Endothelial cell of umbilical vein (primary cell): ENCODE measurements around the gene IGFBP3. TPM values are rescaled to one million over a fixed set of nuclear protein-coding genes. Genes with fewer than 3 reads are reported as not detected.

Experiments
- BruUV-seq: library from RNA; stranded (reverse); fragments of 400-500 nt; replicated peaks from 2 replicates; lab custom pipeline; 2021; lab: Mats Ljungman, UMichigan
- CTCF ChIA-PET: fragments of 300-600, 350-600 bp; sonication (Branson Sonifier 250); formaldehyde crosslinking; loops from one replicate; lab custom pipeline; 2021; ENCODE audit warnings: antibody characterized with exemption, inconsistent platforms; lab: Charles Lee
- POLR2A ChIA-PET: fragments of 300-600, 350-600 bp; sonication (Branson Sonifier 250); formaldehyde crosslinking; loops from one replicate; lab custom pipeline; 2021; ENCODE audit warnings: antibody characterized with exemption, inconsistent platforms; lab: Charles Lee
- DNase-seq: peaks from one replicate; pipeline ENCODE4 v3.0.0-alpha.2; 2011; ENCODE audit warnings: low read depth, low spot score
- FAIRE-seq: peaks from 2 replicates; lab custom pipeline; 2011; peaks lifted over from hg19 to GRCh38; lab: Jason Lieb, UNC
- H2AFZ ChIP-seq: 2 replicates; pipeline ENCODE4 v1.6.0; 2012; ENCODE audit warnings: low read depth, low read length, control low read depth, inconsistent platforms
- H3K27ac ChIP-seq: 2 replicates; pipeline ENCODE4 v1.5.1; 2011; ENCODE audit warnings: low read depth, mild to moderate bottlenecking, control low read depth, low read length, moderate library complexity; ENCODE audit not compliant: insufficient read depth
- H3K27me3 ChIP-seq, 2 experiments: 2 replicates each; pipeline versions ENCODE4 v1.6.0 to v1.6.1; 2011; ENCODE audit warnings: low read length in 2 of 2, mixed read lengths in 1 of 2; ENCODE audit not compliant: control insufficient read depth in 2 of 2, insufficient read depth in 2 of 2
- H3K36me3 ChIP-seq, 2 experiments: 2 replicates in 1 of 2; 3 replicates in 1 of 2; pipeline ENCODE4 v1.5.1; 2011; ENCODE audit warnings: low read length in 2 of 2, mild to moderate bottlenecking in 1 of 2, moderate library complexity in 1 of 2; ENCODE audit not compliant: control insufficient read depth in 2 of 2, insufficient read depth in 2 of 2; ENCODE audit errors: extremely low read depth in 1 of 2
- H3K4me1 ChIP-seq: 3 replicates; pipeline ENCODE4 v1.5.1; 2011; ENCODE audit warnings: mild to moderate bottlenecking, low read length; ENCODE audit not compliant: control insufficient read depth, insufficient read depth; ENCODE audit errors: extremely low read depth
- H3K4me2 ChIP-seq: 2 replicates; pipeline ENCODE4 v1.6.1; 2011; ENCODE audit warnings: low read length, control low read depth, mixed read lengths; ENCODE audit not compliant: insufficient read depth
- H3K4me3 ChIP-seq, 3 experiments: fragments of 200-600 bp in 1 of 3; sonication (generic), shearing (Covaris generic) in 1 of 3; replicated peaks in 1 of 3; 2 replicates each; pipeline ENCODE4 v1.5.1; 2011 to 2016; ENCODE audit warnings: control low read depth in 3 of 3, low read length in 3 of 3, mild to moderate bottlenecking in 2 of 3, inconsistent platforms in 1 of 3, low read depth in 1 of 3, moderate library complexity in 1 of 3; ENCODE audit not compliant: insufficient read depth in 1 of 3
- H3K79me2 ChIP-seq: 2 replicates; pipeline ENCODE4 v1.6.0; 2012; ENCODE audit warnings: low read length, inconsistent platforms; ENCODE audit not compliant: control insufficient read depth, insufficient read depth
- H3K9ac ChIP-seq: replicated peaks from 2 replicates; pipeline ENCODE3; 2011; ENCODE audit warnings: low read length, control low read depth; ENCODE audit not compliant: insufficient read depth; ENCODE audit errors: extremely low read depth
- H3K9me1 ChIP-seq: replicated peaks from 3 replicates; pipeline ENCODE4 v1.6.0; 2011; ENCODE audit warnings: mild to moderate bottlenecking, low read length; ENCODE audit not compliant: control insufficient read depth, insufficient read depth; ENCODE audit errors: extremely low read depth
- H3K9me3 ChIP-seq: replicated peaks from 2 replicates; pipeline ENCODE4 v1.5.1; 2012; ENCODE audit warnings: low read length, inconsistent platforms; ENCODE audit not compliant: control insufficient read depth, insufficient read depth
- H4K20me1 ChIP-seq: replicated peaks from 2 replicates; pipeline ENCODE3; 2011; ENCODE audit warnings: mild to moderate bottlenecking, low read length; ENCODE audit not compliant: control insufficient read depth, insufficient read depth; ENCODE audit errors: extremely low read depth
- EZH2 ChIP-seq: IDR thresholded peaks from 2 replicates; pipeline ENCODE4 v1.6.1; 2012; ENCODE audit warnings: borderline replicate concordance, low read depth, mild to moderate bottlenecking, moderate library complexity, low read length, inconsistent platforms; ENCODE audit not compliant: severe bottlenecking
- FOS ChIP-seq: IDR thresholded peaks from 2 replicates; pipeline ENCODE4 v1.6.1; 2011; ENCODE audit warnings: mild to moderate bottlenecking, low read length, moderate library complexity, borderline replicate concordance; ENCODE audit not compliant: insufficient read depth
- GATA2 ChIP-seq: IDR thresholded peaks from 2 replicates; pipeline ENCODE4 v1.7.0; 2011; ENCODE audit warnings: low read depth, mild to moderate bottlenecking, moderate library complexity, mixed read lengths, low read length; ENCODE audit not compliant: insufficient read length, insufficient read depth
- JUN ChIP-seq: IDR thresholded peaks from 2 replicates; pipeline ENCODE4 v1.6.1; 2011; ENCODE audit warnings: borderline replicate concordance, low read depth; ENCODE audit not compliant: insufficient read length, insufficient read depth
- MYC ChIP-seq: IDR thresholded peaks from one replicate; pipeline ENCODE4 v1.6.1; 2011; ENCODE audit warnings: mild to moderate bottlenecking, low read depth, low read length
- POLR2A ChIP-seq: IDR thresholded peaks from 2 replicates; pipeline ENCODE4 v1.6.1; 2012; ENCODE audit warnings: low read depth, mild to moderate bottlenecking, control low read depth, low read length
- POLR2AphosphoS5 ChIP-seq: IDR thresholded peaks from 2 replicates; pipeline ENCODE4 v1.6.1; 2012; ENCODE audit warnings: low read depth, mild to moderate bottlenecking, control low read depth, low read length, moderate library complexity; ENCODE audit not compliant: insufficient read depth
- dilution Hi-C: fragments of 300-500 bp; cut with MboI; formaldehyde crosslinking; loops from one replicate; pipeline ENCODE4 v1.15.0; 2019; ENCODE audit warnings: low sequenced_read_pairs; ENCODE audit not compliant: extremely low pct_ligation_motif_present
- intact Hi-C: fragments of 100-400 bp; cut with micrococcal nuclease; formaldehyde crosslinking; loops from one replicate; pipeline ENCODE4 v1.10.0; 2022
- polyA plus RNA-seq, 4 experiments: library from polyadenylated mRNA; depleted of rRNA in 3 of 4; stranded (reverse) in 3 of 4; unstranded in 1 of 4; fragments of >200 nt; gene quantifications; 2 replicates each; pipeline versions ENCODE4 v1.2.1 to v1.2.3, GENCODE V29; 2011 to 2012; ENCODE audit warnings: missing spikeins in 1 of 4
- total RNA-seq: library from RNA; stranded (reverse); gene quantifications from 2 replicates; pipeline ENCODE4 v1.2.3, GENCODE V29; 2021
- TF ChIP-seq, protein P1 (sequence below), 2 donors: IDR thresholded peaks; 1 replicate in 1 of 2; 2 replicates in 1 of 2; pipeline ENCODE4 v1.5.1; 2011; ENCODE audit warnings: low read length in 2 of 2, mild to moderate bottlenecking in 2 of 2, moderate library complexity in 2 of 2, control low read depth in 1 of 2, inconsistent platforms in 1 of 2, low read depth in 1 of 2; ENCODE audit not compliant: insufficient read depth in 1 of 2; ENCODE audit errors: extremely low read depth in 1 of 2
- TF ChIP-seq, protein P2 (sequence below): IDR thresholded peaks from 2 replicates; pipeline ENCODE4 v1.6.1; 2011; ENCODE audit not compliant: insufficient read depth, insufficient read length

Gene IGFBP3
- total and polyA plus RNA-seq, 2 donors (not counting 3 experiments of a cell fraction or from before 2014, with no cell fraction given) = 3.4 to 10.1 TPM

DNA sequence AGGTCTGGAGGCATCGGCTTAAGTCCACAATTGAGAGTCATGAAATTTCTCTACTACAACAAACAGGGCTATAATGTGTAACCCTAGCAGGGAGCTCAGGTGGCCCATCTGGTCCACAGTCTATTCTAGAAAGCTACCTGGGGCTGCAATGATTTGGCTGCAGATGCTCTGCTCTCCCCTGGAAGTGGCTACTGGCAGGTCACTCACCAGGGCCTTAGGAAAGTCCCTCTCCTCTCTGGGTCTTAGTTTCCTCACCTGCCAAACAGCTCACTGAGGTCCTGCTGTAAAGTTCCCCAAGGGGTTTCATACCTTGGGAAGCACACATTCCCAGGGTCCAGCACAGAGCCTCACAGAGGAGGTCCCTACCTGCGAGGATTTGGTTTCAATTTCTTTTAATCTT, 2.5 kb downstream of the IGFBP3 start:
- no TSS peak for BruUV-seq
- TF ChIP-seq EZH2 = no peak
- TF ChIP-seq, protein P1, sequence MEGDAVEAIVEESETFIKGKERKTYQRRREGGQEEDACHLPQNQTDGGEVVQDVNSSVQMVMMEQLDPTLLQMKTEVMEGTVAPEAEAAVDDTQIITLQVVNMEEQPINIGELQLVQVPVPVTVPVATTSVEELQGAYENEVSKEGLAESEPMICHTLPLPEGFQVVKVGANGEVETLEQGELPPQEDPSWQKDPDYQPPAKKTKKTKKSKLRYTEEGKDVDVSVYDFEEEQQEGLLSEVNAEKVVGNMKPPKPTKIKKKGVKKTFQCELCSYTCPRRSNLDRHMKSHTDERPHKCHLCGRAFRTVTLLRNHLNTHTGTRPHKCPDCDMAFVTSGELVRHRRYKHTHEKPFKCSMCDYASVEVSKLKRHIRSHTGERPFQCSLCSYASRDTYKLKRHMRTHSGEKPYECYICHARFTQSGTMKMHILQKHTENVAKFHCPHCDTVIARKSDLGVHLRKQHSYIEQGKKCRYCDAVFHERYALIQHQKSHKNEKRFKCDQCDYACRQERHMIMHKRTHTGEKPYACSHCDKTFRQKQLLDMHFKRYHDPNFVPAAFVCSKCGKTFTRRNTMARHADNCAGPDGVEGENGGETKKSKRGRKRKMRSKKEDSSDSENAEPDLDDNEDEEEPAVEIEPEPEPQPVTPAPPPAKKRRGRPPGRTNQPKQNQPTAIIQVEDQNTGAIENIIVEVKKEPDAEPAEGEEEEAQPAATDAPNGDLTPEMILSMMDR (IDR thresholded peaks at IDR 0.05; ENCODE audit: extremely low read depth in 1 of 2, insufficient read depth in 1 of 2, low read depth in 1 of 2, low read length in 2 of 2) = no peak
- TF ChIP-seq POLR2A = no peak
- no peak for TF ChIP-seq JUN
- no peak for TF ChIP-seq FOS
- no peak for TF ChIP-seq POLR2AphosphoS5
- no peak for TF ChIP-seq MYC
- TF ChIP-seq GATA2 = no peak
- TF ChIP-seq, protein P2, sequence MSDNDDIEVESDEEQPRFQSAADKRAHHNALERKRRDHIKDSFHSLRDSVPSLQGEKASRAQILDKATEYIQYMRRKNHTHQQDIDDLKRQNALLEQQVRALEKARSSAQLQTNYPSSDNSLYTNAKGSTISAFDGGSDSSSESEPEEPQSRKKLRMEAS = no peak
- FAIRE-seq (no peak), DNase-seq (no peak)
- H3K27ac ChIP-seq = no peak overlapping the region
- POLR2A ChIA-PET = no interaction called here
- no peaks in the 10 kb centered on the region for H3K9me1 ChIP-seq
- CTCF ChIA-PET = interaction anchor here (1.1 to 8.6 kb wide), 15 partner anchors 10 to 1432 kb away, joined by 3 to 149 read pairs (median 6); partner anchors contain the start of gene IGFBP1
- no peaks in the 10 kb centered on the region for H4K20me1 ChIP-seq
- H3K4me3 ChIP-seq = no peak overlapping the region
- no peaks in the 10 kb centered on the region for H3K79me2 ChIP-seq
- dilution Hi-C loops (no loop called here), intact Hi-C loops (no loop called here)
- H3K9me3 ChIP-seq = no peaks in the 10 kb centered on the region
- peaks cover 22 to 37% of the 10 kb centered on the region in 2 experiments for H3K27me3 ChIP-seq
- H3K4me2 ChIP-seq = no peak overlapping the region
- H3K9ac ChIP-seq = no peak overlapping the region
- peaks cover 28% of the 10 kb centered on the region for H3K4me1 ChIP-seq
- H2AFZ ChIP-seq = no peak overlapping the region
- no peaks in the 10 kb centered on the region for H3K36me3 ChIP-seq
